GM21423 (cell line): Measurements from ENCODE around the gene CA11.
"Not testable (repeated sequence)": the region's sequence is repeated elsewhere in the genome, so short reads cannot be mapped to it uniquely, and the experiment has no call there.

ENCODE experiments used
- ATAC-seq: cut with Tn5 transposase; IDR thresholded peaks from one replicate; pipeline ENCODE4 v1.9.1; 2021; ENCODE audit warnings: mild to moderate bottlenecking, moderate library complexity; ENCODE audit not compliant: unreplicated experiment

The CA11 gene

GRCh38 chr19:48669903-48670668 lies 24.1 kb upstream of the CA11 start:
- no peak for ATAC-seq

GRCh38 chr19:48668761-48669160 lies 22.8 kb upstream of the CA11 start:
- ATAC-seq: no peak

- no peak for ATAC-seq
Observed at GRCh38 chr19:48668332-48668731, 22.3 kb upstream of the CA11 start.

GRCh38 chr19:48665786-48666185 lies 19.8 kb upstream of the CA11 start:
- ATAC-seq: no peak

- no peak for ATAC-seq
Observed at GRCh38 chr19:48664476-48664875, 18.5 kb upstream of the CA11 start.

- ATAC-seq: no peak
Observed at GRCh38 chr19:48663667-48664066, 17.7 kb upstream of the CA11 start.

GRCh38 chr19:48661711-48662090 lies 15.7 kb upstream of the CA11 start:
- no peak for ATAC-seq

- peak; percentile 81 for ATAC-seq
Observed at GRCh38 chr19:48660852-48661710, 15.1 kb upstream of the CA11 start.

GRCh38 chr19:48659768-48660167 lies 13.8 kb upstream of the CA11 start:
- ATAC-seq: no peak

- no peak for ATAC-seq
Observed at GRCh38 chr19:48658483-48658882, 12.5 kb upstream of the CA11 start.

- ATAC-seq: not testable (repeated sequence)
Observed at GRCh38 chr19:48657828-48658227, 11.8 kb upstream of the CA11 start.

- no peak for ATAC-seq
Observed at GRCh38 chr19:48656840-48657474, 11.0 kb upstream of the CA11 start.

GRCh38 chr19:48654299-48655059 lies 8.5 kb upstream of the CA11 start:
- no peak for ATAC-seq

- ATAC-seq: no peak
Observed at GRCh38 chr19:48651683-48652048, 5.7 kb upstream of the CA11 start.

GRCh38 chr19:48650974-48651682 lies 5.1 kb upstream of the CA11 start:
- no peak for ATAC-seq

- ATAC-seq: no peak
Observed at GRCh38 chr19:48648134-48648533, 2.1 kb upstream of the CA11 start.

GRCh38 chr19:48646722-48647216 lies 782 bp upstream of the CA11 start:
- ATAC-seq: no peak

- ATAC-seq: no peak
Observed at GRCh38 chr19:48645620-48646000, 377 bp downstream of the CA11 start.

GRCh38 chr19:48644839-48645619 lies 958 bp downstream of the CA11 start:
- ATAC-seq: peak; percentile 48
